Keratinocyte (primary cell): ENCODE data around the gene TMEM185A.

ENCODE experiments used
- EZH2 ChIP-seq: IDR thresholded peaks from one replicate; pipeline ENCODE4 v1.6.1; 2012; ENCODE audit warnings: inconsistent platforms, mild to moderate bottlenecking, low read length, moderate library complexity
- TF ChIP-seq, protein P1 (sequence below), 3 experiments: IDR thresholded peaks in 1 of 3; conservative IDR thresholded peaks in 1 of 3; optimal IDR thresholded peaks in 1 of 3; 2 replicates in 2 of 3; 3 replicates in 1 of 3; pipeline versions ENCODE3 to v1.5.1; 2011; ENCODE audit warnings: low read length in 3 of 3, mild to moderate bottlenecking in 3 of 3, moderate library complexity in 2 of 3, control low read depth in 1 of 3, inconsistent platforms in 1 of 3; ENCODE audit not compliant: insufficient read depth in 2 of 3; ENCODE audit errors: extremely low read depth in 1 of 3

DNA sequence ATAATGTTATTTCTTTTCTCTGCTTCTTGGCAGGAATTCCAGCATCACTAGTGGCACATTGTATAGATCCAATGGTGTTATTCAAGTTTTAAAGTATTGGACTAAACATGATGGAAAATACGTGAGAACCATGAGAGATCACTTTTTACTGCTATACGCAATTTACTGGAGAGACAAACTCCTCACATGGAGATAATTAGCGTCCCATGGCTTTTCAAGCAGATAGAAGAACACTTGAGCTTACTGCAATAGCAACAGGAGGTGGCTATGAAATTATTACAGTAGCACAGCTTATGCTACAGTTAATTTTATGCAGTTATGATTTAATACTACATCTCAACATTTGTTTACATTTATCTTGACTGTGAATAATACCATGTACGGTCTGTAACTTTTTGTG, 11.9 kb upstream of the TMEM185A start:
- no peak for TF ChIP-seq EZH2
- TF ChIP-seq, protein P1, sequence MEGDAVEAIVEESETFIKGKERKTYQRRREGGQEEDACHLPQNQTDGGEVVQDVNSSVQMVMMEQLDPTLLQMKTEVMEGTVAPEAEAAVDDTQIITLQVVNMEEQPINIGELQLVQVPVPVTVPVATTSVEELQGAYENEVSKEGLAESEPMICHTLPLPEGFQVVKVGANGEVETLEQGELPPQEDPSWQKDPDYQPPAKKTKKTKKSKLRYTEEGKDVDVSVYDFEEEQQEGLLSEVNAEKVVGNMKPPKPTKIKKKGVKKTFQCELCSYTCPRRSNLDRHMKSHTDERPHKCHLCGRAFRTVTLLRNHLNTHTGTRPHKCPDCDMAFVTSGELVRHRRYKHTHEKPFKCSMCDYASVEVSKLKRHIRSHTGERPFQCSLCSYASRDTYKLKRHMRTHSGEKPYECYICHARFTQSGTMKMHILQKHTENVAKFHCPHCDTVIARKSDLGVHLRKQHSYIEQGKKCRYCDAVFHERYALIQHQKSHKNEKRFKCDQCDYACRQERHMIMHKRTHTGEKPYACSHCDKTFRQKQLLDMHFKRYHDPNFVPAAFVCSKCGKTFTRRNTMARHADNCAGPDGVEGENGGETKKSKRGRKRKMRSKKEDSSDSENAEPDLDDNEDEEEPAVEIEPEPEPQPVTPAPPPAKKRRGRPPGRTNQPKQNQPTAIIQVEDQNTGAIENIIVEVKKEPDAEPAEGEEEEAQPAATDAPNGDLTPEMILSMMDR (optimal IDR thresholded peaks at IDR 0.05 in 1 of 3, IDR thresholded peaks at IDR 0.05 in 1 of 3, conservative IDR thresholded peaks at IDR 0.05 in 1 of 3; ENCODE audit: extremely low read depth in 1 of 3, insufficient read depth in 2 of 3, low read length in 3 of 3): no peak
